Stimulated activated CD4-positive, alpha-beta T cell treated with anti-CD3 and anti-CD28 coated beads, Interleukin-1b, Interleukin-23, amount 100 ng/mL, for 24 hours (primary cell): Measurements from ENCODE around the gene NCOA4.
"Not testable (repeated sequence)": the region's sequence is repeated elsewhere in the genome, so short reads cannot be mapped to it uniquely, and the experiment has no call there.

ENCODE experiments used
- DNase-seq, 4 experiments: peaks; one replicate each; pipeline ENCODE4 v3.0.0-alpha.2; 2020; ENCODE audit warnings: low read depth in 4 of 4, low spot score in 1 of 4

NCOA4 gene

DNA sequence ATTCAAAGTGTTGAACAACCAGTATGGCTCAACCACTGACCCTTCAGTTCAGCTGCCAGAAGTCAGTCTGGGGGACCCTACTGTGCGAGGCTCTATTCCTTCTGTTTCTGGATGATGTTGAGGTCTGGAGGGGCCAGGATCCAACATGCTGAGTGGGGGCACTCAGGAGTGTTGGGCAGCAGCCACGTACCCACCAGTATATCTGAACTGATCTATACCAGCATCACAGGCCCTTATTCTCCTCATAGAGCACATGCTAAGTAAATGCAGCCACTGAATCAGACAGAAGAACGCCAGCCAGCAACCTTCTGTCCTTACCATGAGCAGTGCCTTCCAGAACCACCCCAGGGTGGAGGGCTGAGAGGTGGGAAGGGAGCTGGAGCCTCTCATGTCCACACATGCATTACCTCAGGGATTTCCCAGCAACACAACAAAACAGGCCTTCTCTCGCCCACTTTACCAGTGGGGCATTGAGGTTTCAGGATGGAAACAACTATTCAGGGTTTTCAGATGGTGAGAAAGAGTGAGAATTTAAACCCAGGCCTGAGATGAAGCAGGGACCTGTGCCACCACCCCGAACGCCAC lies 22.5 kb upstream of the NCOA4 start:
- DNase-seq, result no peak

DNA sequence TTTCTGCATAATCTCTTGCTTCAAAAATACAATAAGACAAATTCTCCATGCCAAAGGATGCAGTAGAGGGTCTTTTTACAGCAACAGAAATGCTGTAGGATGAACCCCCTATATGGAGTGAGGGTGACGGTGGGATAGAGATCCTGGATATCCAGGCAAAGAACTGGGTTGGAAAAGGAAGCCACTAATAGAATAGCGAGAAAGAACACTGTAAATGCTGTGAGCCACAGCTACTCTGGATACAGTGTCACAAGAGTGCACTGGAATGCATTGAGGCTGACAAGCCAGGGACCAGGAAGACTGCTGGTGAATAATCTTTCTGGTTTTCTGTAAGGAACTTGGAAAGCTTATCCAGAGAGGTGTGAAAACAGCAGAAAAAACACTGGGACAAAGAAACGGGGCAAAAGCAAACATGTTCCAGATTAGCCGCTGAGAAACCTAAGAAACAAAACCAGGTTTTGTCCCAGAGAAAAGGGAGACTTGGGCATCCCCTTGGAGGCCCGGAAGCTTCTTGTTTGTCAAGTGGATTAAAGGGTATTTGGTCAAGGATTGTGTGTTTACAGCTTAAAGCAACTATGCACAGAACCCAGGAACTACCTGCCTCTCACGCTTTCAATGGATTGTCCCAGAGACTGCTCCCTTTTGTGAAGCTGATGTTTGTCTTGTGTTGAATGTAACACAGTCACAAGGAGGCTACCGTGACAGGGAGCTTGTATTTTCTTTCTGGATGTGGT lies 21.8 kb upstream of the NCOA4 start:
- DNase-seq, result no peak

DNA sequence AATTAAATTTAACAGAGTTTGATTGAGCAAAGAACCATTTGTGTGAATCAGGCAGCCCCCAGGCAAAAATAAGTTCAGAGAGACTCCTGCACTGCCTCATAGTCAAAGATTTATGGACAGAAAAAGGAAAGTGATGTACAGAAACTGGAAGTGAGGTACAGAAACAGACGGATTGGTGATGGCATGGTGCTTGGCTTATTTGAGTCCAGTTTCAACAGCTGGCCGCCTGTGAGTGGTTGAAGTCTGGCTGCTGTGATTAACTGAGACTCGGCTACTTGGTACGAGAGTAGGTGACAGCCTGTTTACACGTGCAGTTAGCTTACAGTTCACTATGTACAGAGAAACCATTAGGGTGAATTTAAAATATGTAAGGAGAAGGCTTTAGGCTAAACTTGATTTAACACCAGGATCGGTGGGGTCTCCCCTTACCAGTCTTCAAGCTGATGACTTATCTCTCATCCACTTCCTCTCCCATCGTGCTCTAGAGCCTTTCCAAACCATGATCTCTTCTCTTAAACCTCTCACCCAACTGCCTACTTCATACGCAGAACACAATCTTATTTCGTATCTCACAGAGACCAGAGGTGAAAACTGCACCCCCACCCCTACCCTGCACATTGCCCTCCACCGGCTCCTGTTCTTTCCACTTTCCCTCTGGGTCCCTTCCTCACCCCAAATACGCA lies 20.7 kb upstream of the NCOA4 start:
- DNase-seq, result no peak

DNA sequence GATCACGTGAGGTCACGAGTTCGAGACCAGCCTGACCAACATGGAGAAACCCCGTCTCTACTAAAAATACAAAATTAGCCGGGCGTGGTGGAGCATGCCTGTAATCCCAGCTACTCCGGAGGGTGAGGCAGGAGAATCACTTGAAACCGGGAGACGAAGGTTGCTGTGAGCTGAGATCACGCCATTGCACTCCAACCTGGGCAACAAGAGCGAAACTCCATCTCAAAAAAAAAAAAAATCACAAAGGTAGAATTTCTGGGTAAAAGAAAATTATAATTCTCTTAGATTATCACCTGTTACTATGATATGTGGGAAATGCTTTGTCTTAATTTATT lies 19.0 kb upstream of the NCOA4 start:
- DNase-seq, result not testable (repeated sequence)

DNA sequence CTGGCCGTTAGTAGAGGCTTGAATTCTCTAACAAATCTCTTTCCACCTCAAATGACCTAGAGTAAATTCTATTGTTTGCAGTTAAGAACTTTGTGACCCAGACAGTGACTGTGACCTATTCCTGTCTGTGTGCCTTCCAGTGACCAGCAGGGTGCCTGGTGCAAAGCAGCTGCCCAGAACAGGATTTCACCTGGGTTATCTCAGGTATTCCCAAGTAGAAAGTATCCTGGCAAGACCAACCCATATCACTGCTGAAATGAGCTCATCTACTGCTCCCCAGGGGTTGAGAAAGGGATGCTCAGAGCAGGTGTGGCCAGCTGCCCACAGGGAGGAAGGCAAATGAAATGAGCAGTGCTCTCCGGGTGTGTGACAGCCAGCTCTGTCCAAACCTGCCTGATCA lies 17.7 kb upstream of the NCOA4 start:
- no peak for DNase-seq

DNA sequence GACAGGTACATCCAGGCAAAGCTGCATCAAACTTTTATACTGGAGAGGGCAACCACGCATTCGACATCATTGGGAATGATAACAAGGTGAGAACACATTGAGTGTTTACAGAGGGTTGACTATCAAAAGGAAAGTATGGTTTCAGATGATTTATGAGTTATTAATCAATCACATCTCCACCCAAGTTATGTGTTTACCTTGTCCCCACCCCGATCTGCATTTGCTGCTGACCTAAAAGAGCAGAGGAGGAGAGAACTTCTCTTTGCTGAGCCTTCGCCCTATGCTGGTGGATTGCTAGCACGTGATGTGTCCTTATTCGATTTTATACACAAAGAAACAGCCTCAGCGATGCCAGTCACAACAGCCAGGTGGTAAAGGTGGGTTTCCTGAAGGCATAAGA lies 15.8 kb upstream of the NCOA4 start, which contains the start of gene MSMB:
Gene MSMB (minus strand): TSS at position 9 of the 400 bp plus-strand sequence. CDS start 32 bp downstream, outside the sequence.
- DNase-seq, result no peak

DNA sequence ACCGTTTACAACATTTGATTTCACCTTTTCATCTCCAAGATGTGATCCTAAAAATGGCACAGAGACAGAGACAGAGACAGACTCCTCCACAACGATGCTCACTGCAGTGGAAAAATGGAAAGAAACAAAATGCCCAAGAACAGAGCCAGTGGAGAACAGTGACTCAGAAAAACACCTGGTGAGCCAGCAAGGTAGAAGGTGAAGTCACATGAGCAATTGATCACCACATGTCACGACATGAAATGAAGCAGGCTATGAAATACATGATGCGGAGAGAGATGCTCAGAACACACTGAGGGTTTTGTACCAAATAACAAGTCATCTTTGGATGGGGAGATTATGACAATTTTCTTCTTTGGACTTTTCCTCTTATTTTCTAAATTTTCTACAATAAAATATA lies 12.1 kb upstream of the NCOA4 start:
- DNase-seq, result no peak

DNA sequence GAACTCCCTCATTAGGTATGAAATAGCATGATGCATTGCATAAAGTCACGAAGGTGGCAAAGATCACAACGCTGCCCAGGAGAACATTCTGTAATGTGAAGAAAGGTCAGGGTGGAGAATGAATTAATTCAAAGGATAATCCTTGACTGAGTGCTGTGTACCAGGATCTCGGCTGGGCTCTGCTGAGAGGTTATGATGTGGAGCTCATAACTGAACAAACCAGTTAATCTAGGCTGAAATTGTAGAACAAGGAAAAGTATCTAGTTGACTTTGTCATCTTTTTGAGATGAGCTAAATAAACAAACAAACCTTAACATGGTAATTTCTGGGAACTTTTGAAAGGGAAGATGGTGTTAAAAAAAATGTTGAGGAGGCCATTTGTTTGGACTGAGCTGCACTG lies 9.6 kb upstream of the NCOA4 start:
- no peak for DNase-seq

DNA sequence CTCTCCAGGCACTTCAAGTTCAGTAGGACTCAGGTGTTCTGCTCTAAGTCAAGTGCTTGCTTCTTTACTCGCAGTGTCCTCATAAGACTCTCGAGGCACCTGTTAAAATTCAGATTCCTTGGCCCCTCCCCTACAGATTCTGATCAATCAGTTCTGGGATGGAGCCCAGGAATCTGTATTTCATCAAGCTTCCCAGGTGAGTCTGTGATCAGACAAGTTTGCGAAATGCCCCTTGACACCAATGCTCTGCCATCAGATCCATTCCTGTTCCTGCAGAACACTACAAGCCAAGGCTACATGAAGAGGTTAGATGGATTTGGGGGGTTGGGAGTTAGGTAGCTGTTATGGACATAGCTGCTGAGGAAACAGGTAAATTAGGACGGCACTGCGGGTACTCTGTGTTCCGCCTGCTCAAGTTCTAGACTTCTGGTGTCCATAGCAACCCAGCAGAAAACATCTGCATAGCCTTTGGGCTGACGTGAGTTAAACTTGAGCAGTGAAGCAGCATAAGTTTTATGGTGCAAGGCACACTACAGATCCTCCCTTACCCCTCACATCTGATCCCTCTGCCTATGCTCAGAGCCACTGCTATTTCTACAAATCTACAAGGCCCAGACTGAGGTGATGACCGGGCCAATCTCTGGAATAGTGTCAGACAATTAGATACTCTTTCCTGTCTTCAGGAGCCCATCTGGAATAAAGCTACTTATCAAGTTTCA lies 6.8 kb upstream of the NCOA4 start:
- DNase-seq, result no peak

DNA sequence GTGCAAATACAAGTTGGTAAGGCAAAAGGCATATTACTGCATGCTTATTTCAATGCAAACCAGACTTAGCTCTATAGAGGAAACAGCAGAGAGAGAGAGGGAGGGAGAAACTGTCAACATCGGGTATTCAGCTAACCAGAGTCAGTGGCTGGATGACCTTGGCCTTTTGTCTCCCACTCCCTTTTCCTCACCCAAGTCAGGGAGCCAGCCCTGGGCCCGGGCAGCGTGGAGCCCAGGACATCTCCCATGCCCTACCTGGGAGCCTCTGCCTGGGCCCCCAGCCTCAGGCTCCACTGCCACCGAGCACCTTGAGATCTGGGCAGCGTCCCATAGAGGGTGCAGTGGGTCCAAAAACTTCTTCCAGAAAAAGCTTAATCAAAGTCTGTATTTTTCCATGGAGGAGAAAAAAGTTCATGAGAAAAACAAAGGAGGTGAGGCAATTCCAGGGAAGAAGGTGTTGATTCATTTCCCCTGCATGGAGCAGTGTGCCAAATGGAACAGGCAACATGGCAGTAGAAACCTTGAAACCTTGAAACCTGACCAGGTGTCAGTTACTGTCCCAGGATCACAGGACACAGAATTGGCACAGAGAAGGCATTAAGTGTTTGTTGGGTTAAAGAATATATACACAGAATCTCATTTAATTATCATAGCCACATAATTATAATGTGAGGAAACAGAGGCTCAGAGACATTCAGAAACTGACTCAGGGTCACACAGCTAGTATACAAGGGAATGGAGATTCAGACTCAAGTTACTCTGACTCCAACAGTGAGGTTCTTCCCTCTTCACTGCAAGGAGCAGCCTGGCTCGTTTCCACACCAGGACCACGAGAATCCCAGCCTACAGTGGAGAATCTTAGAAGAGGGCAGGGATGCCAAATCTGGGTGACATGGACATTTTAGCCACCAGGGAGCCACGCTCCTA lies 5.8 kb upstream of the NCOA4 start:
- no peak for DNase-seq

DNA sequence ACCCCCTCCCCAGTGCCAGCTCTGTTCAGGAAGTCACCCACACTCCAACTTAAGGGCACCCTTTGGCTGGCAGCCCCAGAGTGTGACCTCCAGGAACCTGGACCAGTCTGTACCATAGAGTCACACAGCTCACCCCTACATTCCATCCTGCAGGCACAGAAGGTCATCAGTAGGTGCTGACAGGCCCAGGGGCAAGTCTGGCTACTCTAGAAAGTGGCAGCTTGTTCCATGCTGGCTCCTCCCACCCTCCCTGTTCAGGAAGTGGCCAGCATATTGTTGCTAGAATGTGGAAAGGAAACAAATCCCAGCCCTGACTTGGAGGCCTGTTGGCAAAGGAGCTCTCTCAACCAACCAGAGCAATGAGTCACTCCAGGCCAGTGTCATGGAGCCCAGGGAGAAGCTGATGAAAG lies 3.2 kb upstream of the NCOA4 start:
- DNase-seq, result no peak

DNA sequence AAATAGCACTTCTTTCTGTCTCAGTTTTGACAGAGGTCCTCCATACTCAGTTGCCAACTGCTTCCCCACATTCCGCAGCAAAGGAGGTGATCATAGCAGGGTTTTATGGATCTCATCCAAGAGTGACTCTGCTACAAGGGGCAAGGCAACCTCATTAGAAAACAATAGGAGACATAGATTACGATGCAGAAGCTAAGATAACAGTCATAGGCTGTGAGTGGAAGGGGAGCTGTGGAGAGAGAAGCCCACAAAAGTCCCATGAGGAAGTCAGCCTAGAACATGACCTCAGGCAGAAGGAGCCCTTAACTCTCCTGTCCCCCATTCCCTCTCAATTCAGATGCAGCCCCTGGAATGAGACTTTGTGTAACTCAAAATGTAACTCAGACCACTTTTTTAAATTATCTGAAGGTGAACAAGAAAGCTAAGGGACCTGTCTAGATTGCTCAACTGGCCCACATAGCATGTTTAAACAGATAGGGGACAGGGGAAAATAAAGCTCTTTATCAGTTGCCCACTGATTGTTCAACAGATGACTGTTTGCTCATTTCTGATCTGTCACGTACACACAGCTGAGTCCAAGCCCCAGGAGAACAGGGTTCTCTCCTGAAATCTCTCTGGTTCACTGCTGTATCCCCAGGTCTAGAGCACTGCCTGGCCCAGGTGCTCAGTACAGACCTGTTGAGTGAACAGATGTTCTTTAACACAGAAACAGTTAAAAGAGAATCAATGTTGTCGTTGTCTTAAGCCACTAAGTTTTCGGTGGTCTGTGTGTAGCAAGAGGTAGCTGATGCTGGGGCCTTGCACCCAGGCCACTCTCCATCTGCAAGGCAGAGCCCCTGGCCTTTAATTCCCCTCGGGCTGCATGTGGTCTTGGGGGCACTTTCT lies 1.5 kb upstream of the NCOA4 start:
- no peak for DNase-seq

DNA sequence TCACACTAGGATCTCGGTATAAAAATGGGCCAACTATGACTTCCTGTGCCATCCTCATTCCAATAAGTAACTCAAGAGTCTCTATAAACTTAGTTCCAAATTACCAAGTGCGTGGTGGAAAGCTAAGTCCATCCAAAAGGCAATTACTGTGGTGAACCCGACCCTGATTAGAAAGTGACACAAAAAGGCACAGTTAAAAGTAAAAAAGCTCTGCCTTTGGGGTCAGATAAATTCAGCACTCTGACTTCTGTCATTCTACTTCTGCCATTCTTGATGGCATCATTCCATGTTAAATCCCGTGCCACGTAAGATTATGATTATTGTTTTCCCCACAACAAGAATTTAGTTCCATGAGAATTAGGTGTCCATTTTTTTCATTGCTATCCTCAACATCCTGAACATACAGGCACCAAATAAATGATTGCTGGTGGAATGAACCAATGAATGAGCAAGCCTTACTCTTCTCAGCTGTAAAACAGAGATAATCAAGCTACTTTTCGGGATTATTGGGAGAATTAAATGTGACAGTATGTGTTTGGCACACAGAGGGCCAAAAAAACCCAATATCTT lies 877 bp downstream of the NCOA4 start:
- no peak for DNase-seq

DNA sequence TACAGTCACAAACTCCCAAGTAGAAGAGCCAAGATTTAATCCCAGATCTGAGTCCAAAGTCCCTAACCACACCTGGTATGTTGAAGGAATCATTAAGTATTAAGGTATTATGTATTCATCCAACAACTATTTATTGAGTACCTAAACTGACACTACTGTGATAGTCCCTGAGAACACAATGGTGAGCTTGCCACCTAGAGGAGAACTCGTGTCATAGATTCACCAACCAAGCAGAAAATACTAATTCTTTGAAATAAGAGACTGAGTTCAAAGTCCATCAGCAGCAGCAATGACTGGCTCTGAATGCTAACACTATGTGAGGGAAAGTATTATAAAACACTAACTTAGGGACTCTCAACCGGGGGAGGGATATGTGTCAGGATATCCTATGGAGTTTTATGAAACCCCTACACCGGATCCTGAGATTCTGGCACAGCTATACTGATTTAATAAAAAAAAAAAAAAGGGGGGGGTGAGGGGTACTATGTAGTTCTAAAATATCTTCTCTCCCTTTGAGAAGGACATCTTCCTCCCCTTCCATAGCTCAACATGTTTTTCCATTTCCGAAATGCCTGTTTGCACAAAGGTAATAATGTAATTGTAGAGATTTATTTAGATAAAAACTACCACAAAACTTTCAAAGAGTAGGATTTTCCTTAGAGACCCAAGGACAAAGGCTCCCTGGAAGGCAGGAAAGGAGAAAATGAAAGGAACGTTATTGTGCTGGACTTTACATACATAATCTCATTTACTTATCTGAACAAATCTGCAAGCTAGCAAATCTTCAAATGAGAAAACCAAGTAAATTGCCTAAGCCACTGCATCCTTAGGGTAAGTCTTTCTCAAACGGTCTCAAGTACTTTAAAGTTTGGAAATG lies 1.6 kb downstream of the NCOA4 start:
- DNase-seq, result no peak

DNA sequence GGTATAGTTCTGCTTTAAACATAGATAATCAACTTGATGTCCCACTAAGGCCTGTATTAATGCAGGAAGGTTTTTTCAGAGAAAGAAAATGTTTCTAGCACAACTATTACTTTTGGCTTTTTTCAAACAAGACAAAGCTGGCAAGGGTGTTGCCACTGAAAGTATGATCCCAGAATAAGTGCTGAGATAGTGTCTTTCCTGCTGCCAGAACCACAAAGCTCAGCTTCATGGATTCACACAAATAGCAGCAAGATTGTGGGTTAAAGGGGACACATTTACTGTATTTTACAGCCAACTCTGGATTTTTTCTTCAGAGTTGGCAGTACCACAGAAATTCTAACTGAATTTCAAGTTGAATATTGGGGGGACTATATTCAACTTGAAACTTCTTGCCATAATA lies 4.3 kb downstream of the NCOA4 start:
- no peak for DNase-seq

DNA sequence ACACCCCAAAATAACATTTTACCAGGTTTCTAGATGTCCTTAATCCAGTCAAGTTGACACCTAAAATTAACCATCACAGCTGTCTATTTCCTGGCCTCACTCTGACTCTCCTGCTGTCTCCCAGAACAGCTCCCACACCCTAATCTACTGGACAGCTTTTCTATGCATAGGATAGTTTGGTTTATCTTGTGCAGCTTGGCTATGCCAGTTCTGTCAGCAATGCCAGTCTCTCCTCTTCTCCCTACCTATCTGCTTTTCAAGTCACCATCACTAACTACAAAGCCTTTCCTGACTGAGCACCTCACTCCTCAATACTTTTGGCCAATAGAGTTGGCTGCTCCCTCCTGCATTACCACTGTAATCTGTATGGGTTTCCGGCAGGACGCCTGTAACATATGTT lies 5.0 kb downstream of the NCOA4 start:
- DNase-seq, result no peak

DNA sequence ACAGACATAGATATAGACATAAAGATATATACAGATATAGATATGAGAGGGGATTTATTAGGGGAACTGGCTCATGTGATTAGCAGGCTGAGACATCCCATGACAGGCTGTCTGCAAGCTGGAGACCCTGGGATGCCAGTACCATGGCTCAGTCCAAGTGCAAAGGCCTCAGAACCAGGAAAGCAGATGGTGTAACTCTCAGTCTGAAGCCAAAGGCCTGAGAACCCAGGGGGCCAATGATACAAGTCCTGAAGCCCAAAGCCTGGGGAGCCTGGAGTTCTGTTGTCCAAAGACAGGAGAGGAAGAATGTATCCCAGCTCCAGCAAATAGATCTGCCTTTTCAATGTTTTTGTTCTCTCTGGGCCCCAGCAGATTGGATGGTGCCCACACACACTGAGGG lies 5.5 kb downstream of the NCOA4 start:
- no peak for DNase-seq

DNA sequence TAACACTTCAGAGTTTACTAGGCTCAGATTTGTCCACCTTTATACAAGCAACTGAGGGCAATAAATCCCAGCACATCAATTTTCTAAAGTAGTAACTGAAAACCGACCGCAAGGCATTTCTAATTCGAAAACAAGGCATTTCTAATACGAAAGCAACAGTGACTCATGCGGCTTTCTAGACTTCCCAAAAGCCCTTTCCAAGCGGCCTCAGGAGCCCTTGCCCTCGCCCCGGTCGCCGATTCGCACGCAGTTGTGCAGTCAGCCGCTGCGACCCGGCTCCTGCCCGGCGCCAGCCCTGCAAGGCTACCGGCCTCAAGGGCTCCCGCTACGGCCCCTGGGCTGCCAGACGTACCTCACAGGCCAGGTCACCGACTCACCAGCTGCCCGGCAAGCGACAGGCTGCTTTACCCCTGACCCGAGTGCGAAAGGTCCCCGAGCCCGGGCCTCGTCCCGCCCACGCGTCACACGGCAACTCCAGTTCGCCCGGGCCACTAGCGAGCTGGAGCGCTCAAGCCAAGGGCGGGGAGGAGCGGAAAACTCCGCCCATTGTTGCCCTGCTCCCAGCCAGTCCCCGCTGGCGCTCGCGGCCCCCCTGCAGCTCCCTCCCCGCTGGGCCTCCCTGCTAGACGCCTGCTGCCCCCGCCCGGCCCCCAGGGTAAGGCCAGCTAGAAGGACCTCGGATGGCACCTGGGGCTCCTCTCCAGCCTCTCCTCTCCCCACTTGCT lies 7.3 kb downstream of the NCOA4 start:
- peak; percentile 46 to 76 (median 58) for DNase-seq
